Left forelimb (tissue), 1 donor: Measurements from ENCODE around the gene CAPN10.

Experiments
- DNase-seq: peaks from one replicate; pipeline ENCODE4 v3.0.0-alpha.2; 2018; ENCODE audit warnings: low spot score

CAPN10 gene

GRCh38 chr2:240589375-240589774 lies 2.8 kb downstream of the CAPN10 start:
- no peak for DNase-seq

GRCh38 chr2:240589850-240590525 lies 3.5 kb downstream of the CAPN10 start:
- DNase-seq, result no peak

- DNase-seq, result no peak
Observed at GRCh38 chr2:240590681-240591111, 4.2 kb downstream of the CAPN10 start.

GRCh38 chr2:240591226-240591625 lies 4.7 kb downstream of the CAPN10 start:
- DNase-seq, result no peak

- DNase-seq, result no peak
Observed at GRCh38 chr2:240591784-240592183, 5.2 kb downstream of the CAPN10 start.

- no peak for DNase-seq
Observed at GRCh38 chr2:240593026-240593702, 6.6 kb downstream of the CAPN10 start.

- no peak for DNase-seq
Observed at GRCh38 chr2:240593703-240594451, 7.3 kb downstream of the CAPN10 start.

- no peak for DNase-seq
Observed at GRCh38 chr2:240594511-240595380, 8.2 kb downstream of the CAPN10 start.

- DNase-seq, result no peak
Observed at GRCh38 chr2:240595381-240596079, 9.0 kb downstream of the CAPN10 start.

- no peak for DNase-seq
Observed at GRCh38 chr2:240596080-240596460, 9.5 kb downstream of the CAPN10 start.

GRCh38 chr2:240596491-240596931 lies 10.0 kb downstream of the CAPN10 start:
- DNase-seq, result no peak

- DNase-seq, result no peak
Observed at GRCh38 chr2:240597054-240597418, 10.5 kb downstream of the CAPN10 start.

- no peak for DNase-seq
Observed at GRCh38 chr2:240597419-240598181, 11.1 kb downstream of the CAPN10 start.

GRCh38 chr2:240598311-240598911 lies 11.9 kb downstream of the CAPN10 start:
- no peak for DNase-seq

- no peak for DNase-seq
Observed at GRCh38 chr2:240599141-240599583, 12.6 kb downstream of the CAPN10 start.

- no peak for DNase-seq
Observed at GRCh38 chr2:240600451-240600961, 14.0 kb downstream of the CAPN10 start.

- DNase-seq, result no peak
Observed at GRCh38 chr2:240601061-240601830, 14.7 kb downstream of the CAPN10 start.

- no peak for DNase-seq
Observed at GRCh38 chr2:240601831-240602160, 15.3 kb downstream of the CAPN10 start.
